Activated T-helper 1 cell treated with anti-CD3 and anti-CD28 coated beads, Interleukin-2, amount 50 U/mL, for 16 hours (primary cell): ENCODE data around the gene ATG14.
A peak's percentile ranks its signal among the peaks of the same experiment; 100 is the strongest.
"Not testable (repeated sequence)": the region's sequence is repeated elsewhere in the genome, so short reads cannot be mapped to it uniquely, and the experiment has no call there.

Experiments
- DNase-seq, 2 donors: peaks; one replicate each; pipeline ENCODE4 v3.0.0-alpha.2; 2020; ENCODE audit warnings: low read depth in 1 of 2, low spot score in 1 of 2

Gene ATG14, protein sequence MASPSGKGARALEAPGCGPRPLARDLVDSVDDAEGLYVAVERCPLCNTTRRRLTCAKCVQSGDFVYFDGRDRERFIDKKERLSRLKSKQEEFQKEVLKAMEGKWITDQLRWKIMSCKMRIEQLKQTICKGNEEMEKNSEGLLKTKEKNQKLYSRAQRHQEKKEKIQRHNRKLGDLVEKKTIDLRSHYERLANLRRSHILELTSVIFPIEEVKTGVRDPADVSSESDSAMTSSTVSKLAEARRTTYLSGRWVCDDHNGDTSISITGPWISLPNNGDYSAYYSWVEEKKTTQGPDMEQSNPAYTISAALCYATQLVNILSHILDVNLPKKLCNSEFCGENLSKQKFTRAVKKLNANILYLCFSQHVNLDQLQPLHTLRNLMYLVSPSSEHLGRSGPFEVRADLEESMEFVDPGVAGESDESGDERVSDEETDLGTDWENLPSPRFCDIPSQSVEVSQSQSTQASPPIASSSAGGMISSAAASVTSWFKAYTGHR

DNA sequence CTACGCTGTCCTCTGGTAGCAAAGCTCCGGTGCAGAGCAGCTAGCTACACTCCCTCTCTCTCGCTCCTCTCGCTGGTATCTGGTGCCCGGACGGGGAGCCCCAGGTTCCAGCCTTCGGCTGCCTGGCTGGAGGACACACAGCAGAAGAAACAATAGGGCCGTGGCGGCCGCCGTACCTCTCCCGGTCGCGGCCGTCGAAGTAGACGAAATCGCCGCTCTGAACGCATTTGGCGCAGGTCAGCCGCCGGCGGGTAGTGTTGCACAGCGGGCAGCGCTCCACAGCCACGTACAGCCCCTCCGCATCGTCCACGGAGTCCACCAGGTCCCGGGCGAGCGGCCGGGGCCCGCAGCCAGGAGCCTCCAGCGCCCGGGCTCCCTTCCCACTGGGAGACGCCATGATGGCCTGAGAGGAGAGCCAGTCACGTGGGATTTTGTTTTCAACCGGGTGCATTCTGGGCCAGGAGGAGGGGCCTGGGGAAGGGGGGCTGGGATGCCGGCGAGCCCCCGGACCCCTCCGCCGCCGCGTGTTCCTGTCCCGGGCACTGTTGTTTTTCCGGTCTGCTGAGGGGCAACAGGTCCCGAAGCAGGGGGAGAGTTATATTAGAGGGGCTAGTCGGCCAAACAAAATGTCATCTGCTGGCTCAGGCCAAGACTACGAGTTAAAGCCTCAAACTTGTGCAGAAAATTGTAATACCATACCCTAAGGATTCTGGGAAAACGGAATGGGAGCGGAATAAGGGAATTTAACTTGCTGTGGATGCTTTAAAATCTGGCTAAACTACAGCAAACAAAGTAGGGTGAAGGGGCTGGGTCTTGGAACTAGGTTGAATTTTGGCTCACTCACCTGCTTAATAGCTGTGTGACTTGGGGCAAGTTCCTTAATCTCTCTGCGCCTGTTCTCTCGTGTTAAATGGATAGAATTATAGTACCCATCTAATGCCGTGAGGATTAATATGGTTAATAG lies at the start of gene ATG14:
ATG14 (minus strand) TSS at position 405 of the 964 bp plus-strand sequence; CDS start at position 397, 8 bp downstream.
- peak; percentile 51 to 60 for DNase-seq

DNA sequence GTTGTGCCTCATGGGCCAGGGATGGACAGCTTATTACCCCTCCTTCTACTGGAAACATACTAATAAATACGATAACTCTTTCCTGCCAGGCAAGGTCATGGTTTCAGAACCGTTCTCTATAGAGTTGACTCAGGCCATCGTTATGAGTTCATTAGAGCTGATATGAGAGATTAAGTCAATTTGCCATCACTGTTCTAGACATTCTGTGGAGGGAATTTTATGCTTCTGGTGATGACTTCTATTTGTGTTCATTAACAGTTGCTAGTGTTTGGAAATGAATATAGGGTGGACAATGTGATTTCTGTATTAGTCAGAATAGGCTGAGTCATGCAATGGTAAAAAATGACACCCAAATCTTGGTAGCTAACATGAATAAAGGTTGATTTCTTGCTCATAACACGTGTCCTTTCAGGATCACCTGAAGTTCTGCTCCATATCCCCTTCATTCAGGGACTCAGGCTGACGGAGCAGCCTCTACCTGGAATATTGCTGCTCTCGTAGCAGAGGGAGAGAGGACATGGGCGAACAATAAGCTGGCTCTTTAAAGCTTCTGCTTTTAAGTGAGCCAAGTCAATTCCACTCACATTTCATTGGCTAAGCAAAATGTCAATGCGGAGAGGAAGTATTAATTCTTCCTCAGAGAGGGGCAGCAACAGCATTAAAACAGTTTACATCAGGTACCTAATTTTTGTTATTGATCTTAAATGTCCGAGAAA lies 47.3 kb upstream of the ATG14 start:
- no peak for DNase-seq

DNA sequence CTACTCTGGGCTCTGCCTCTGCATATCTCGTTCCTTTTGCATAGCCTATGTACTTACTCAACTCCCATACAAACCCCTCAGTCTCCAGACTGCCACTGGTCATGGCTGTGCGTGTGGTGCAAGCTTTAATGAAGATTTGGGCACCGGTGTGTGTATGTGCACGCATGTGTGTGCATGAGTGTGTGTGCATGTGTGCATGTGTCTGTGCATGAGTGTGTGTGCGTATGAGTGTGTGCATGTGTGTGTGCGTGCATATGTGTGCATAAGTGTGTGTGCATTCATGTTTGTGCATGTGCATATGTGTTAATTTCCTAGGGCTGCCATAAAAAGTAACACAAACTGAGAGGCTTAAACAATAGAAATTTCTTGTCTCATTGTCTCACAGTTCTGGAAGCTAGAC lies 45.9 kb upstream of the ATG14 start:
- DNase-seq = no peak

DNA sequence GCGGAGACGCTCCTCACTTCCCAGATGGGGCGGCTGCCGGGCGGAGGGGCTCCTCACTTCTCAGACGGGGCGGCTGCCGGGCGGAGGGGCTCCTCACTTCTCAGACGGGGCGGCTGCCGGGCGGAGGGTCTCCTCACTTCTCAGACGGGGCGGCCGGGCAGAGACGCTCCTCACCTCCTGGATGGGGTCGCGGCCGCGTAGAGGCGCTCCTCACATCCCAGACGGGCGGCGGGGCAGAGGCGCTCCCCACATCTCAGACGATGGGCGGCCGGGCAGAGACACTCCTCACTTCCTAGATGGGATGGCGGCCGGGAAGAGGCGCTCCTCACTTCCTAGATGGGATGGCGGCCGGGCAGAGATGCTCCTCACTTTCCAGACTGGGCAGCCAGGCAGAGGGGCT lies 44.8 kb upstream of the ATG14 start:
- not testable (repeated sequence) for DNase-seq

DNA sequence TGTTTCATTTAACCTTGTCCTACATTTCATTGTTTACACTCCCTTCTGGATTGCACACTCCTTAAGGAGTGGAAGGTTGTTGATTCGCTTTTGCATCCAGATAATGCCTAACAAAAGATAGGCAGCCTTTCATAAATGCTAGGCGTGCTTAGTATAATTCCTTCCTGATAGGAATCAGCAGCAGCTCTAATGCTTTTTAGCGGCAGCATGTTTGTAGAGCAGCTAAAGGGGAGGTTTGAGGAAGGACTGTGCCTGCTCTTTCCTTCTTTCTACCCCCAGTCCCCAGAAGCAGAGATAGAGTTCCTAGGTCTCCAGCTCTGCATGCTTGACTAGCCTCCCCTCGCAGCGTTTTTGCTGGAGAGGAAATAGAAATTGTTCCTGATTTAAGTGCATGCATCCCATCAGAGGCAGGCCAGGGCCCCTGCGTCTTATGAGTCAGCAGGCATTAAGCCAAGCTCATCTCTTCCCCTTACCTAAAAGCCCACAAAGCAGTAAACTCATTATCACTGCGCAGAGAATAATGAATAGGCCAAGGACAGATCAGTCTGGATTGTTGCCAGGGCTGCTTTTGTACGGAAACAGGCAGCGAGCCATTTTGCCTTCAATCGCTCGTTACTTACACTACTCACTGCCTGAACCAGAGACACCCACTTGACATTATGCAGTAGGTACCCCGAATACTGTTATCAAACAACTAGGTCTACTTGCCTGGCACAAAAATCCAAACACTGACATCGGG lies 42.8 kb upstream of the ATG14 start:
- no peak for DNase-seq

DNA sequence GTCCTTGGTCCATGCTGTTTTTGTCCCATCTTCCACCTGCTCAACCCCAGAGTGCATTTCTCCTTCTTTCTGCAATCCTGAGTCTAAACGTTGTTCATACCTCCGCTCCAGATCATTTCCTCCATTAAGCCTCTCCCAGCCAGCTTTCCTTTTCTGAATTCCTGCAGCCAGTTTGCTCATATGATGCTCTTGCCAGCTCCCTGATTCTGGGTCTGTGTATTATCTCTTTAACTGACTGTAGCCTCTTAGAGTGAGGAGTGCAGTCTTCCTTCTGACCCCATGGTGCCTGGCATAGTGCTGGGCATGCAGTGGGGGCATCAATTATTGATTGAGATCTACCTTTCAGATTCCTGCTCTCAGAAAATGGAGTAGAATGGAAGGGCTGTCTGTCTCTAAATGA lies 40.3 kb upstream of the ATG14 start:
- DNase-seq = no peak

DNA sequence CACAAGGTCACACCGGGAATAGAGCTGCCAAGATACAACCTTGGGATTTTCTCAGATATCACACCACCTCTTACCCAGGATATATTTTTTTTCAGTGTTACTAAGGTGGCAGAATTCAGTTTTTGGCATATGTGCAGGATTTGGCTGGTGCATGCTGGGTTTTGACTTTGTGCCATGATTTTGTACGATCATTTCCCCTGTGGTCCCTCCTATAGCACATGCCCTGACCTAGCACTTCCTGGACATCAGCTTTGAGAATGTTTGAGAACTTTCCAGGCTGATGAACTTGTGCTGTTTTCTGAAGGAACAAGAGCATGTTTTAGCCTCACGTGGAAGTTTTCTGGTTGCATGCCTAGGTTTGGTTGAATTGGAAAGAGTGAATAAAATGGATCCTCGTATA lies 39.8 kb upstream of the ATG14 start:
- no peak for DNase-seq

DNA sequence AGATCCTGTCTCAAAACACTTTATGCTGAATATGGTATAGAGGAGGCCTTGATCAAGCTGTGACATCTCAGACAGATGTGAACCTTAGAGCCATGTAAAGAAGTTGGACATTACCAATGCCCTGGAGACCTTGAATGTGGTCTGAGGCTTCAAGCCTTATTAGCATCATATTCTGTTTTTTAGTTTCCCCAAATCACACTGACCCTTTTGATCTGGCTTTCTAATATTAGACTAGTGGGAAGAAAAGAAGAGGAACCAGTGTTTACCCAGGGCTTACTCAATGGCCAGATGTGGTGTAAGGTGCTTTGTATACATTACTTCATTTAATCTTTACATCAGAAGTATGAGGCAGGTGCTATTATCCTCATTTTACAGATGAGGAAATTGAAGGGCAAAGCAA lies 39.4 kb upstream of the ATG14 start:
- no peak for DNase-seq

DNA sequence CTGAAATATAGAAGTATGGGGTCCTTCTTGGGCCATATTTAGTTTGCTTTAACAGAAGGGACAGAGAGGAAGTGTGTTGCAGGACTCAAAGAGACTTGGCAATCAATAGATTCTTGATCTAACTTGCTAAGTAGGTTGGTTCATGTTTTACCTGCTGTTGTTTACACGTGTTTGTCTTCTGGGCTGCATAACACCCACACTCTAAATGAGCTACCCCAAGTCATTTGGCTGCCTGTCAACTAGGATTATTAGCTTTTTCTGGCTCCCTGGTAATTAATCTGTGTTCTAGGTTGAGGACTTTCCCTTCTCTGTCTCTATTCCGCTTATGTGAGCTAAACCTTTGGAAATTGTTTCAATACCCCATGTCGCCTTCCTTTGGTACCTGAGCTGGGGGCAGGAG lies 38.9 kb upstream of the ATG14 start:
- DNase-seq = no peak

DNA sequence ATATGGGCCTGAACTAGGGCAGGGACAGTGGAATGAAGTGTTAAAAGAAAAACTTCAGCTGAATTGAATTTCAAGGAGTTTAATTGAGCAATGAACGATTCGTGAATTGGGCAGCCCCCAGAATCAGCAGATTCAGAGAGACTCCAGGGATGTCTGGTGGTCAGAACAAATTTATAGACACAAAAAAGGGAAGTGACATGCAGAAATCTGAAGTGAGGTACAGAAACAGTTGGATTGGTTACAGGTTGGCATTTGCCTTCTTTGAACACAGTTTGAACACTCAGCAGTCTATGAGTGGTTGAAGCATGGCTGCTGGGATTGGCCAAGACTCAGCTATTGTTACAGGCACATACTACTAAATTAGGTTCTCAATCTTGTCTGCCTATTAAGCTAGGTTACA lies 38.5 kb upstream of the ATG14 start:
- no peak for DNase-seq

DNA sequence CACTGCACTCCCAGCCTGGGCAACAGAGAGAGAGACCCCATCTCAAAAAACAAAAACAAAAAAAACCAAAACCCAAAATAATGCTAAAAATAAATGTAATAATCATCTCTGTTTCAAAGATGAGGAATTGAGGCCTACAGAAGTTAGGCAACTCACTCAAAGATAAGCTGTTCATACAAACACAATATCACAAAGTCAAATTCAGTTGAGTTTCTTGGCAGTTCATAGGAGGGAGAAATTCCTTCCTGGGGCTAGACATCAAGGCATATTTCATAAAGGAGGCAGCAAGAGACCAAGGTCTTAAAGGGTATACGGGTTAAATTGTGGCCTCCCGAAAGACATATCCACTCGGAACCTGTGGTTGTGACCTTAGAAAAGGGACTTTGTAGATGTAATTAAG lies 37.5 kb upstream of the ATG14 start:
- DNase-seq = no peak

DNA sequence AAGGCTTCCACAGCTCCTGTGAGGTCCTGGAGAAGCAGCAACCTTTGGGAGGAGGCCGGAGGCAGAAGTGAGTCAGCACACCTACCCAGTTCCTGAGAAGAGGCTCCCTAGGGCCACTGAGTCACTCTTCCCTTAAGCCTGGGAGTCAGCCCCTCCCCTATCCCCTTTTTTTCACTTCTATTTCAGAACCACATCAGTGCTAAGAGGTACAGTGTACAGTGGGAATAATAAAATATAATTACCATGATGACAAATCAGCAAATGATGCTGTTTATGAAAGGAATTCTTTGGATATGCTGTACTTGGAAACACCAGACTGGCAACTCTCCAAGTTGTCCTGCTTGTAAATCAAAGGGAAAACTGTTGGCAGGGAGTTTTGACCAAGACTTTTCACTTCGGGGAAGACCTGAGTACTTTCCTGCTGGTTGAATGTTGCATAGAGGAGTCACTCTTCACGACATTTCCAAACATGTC lies 36.5 kb upstream of the ATG14 start:
- no peak for DNase-seq

DNA sequence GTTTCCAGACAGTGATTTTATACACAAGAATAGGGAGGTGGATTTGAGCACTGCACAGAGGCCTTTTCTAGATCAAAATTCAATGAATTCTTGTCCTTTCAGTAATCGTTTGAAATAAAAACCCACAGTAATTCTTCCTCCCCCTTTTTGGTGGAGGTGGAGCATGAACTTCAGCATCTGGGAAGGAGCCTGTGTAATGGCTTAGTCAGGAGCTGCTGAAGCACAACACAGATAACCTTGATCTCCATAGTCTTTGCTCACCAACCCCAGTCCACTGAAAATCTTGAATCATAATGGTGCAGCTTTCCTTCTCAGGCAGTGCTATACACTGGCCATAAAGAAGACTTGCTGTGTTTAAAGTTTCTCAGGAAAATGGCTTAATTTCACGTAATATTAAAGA lies 35.2 kb upstream of the ATG14 start:
- DNase-seq = no peak

DNA sequence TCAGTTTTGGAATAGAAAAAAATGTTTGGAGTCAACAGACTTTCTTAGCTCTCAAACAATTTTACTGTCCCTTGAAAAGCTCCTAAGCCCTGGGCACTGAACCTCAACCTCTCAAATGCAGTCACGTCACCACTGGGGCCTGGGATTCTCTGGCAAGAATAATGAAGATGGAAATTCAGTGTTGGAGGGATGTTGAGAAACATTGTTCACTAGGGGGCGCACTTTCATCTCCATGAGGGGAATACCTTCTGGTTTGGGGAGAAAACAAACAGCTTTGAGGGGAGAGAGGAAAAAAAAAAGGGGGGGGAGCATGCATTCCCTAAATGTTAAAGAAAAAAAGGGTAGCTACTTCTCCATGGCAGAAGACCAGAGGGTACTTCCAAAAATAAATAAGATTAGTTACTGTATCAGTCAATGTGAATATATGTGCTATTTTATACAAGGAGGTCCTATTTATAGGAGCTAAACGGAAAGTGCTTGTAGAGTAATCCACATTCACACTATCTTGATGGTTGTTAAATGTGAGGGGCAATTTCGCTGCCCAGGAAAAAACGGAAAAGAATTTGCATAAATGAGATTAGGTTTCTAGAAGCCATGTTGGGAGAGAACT lies 34.6 kb upstream of the ATG14 start:
- DNase-seq = peak in 1 of 2 donors; percentile 16

DNA sequence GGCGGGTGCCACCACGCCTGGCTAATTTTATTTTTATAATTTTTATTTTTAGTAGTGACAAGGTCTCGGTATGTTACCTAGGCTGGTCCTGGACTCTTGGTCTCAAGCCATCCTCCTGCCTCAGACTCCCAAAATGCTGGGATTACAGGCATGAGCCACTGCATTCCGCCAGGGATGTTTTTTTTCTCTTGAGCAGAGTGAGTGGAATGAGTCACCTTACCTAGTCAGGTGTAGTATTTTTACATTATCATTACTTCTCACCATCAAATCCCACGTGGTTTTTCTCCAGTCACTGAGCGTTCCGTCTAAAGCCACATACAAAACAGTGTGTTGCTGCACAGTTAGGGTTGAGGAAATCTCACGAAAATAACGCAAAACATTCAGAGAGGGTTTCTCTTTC lies 29.7 kb upstream of the ATG14 start:
- DNase-seq = no peak

DNA sequence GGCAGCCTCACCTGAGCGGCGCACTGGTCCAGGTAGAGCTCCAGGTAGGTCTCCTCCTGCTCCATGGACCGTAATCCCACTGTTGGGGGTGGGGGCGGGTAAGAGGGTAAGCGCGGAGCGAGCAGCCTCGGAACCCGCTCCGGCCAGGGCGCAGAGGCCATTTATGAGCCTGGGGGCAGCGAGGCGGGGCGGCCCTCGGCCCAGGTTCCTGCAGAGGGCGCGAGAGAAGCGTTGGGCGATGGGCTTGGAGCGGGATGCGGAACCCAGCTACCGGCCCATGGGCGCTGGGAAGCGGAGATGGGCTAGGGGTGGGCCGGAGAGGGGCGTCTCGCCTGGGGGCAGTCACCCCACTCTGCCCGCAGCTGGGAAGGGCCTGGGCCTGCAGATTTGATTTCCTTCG lies 28.8 kb upstream of the ATG14 start, which contains the start of gene TBPL2:
TBPL2 (minus strand) TSS at position 232 of the 400 bp plus-strand sequence; CDS start at position 65, 167 bp downstream.
- DNase-seq = no peak

DNA sequence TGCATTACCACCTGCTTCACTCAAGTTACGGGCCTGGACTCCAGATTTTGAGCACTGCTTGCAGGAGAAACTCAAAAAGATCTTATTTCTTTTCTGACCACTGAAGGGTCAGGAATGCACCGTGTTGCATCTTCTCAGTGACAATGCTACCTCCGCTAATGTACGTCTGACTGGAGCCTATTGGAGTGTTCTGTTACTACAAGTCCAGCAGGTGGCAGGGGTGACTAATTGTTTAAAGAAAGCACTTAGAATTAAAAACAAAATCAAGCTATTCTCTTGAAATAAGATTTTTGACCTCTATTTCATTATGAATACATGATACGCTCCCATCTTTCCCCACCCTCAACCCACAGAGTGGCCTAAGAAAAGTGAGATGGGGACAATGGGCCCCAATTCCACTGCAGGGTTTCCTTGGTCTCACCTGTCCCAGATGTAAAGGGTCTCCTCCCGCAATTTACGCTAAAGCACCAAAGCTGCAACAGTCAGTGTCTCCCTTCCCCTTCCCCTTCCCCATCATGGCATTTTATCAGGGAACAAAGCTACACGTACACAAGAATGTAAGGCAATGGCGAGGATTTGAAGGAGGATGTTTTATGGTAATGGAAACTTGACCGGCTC lies 26.5 kb upstream of the ATG14 start:
- DNase-seq = no peak

DNA sequence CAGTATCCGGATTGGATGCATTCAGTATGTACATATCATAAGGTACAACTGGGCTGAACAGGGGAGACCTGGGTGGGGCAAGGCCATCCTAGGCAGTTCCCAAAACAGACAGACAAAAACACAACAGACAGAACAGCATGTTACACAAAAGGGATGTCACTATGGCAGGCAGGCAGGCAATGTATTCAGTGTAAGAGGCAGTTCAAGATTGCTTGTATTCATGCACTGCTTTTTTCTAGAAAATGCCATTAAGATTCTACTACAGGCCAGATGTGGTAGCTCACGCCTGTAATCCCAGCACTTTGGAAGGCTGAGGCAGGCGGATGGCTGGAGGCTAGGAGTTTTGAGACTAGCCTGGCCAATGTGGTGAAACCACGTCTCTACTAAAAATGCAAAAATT lies 25.3 kb upstream of the ATG14 start:
- no peak for DNase-seq

DNA sequence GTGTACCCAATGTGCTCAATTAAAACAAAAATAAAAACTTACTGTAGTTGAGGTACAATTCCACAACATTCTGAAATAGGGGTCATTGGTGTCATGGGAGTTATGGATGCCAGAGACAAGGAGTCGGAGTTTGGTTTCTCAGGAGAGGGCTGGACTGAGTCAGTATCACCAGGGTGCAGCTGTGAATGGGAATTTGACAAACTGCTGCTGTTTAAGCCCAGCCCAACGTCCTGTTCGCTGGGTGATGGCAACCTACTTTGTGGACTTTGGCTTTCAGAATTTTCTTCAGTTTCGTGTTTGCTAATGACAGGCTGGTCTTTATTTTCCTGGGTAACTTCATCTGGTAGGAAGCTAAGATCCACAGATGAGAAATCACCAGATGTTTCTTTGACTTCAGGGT lies 24.9 kb upstream of the ATG14 start:
- no peak for DNase-seq

DNA sequence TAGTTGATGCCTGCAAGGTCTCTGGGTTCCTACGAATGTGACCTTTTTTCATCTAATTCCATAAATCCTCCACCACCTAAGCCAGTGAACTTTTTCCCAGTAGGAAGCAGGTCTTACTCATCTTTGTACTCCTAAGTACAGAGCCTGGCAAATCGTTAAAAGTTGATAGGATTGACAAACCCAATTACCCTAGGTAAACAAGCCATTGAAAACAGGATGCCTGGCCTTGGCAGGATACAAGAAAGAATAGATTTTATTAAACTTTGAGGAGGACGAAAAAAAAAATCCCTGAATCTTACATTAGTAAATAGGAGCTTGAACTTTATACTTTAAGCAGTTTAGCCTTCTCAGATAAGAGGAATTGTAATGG lies 23.2 kb upstream of the ATG14 start:
- DNase-seq = no peak
